Spleen (tissue), 11 donors: ENCODE data around the gene CIB4. TPM values are rescaled to one million over a fixed set of nuclear protein-coding genes. Genes with fewer than 3 reads are reported as not detected.

Experiments used
- DNase-seq: peaks from one replicate; pipeline ENCODE4 v3.0.0-alpha.2; 2020
- H3K27ac ChIP-seq, 8 donors: fragments of 200-600 bp; sonication (generic) in 7 of 8; 1 replicate in 4 of 8; 2 replicates in 4 of 8; pipeline versions ENCODE4 v1.5.0 to v1.8.0; 2016 to 2021; ENCODE audit warnings: inconsistent platforms in 4 of 8, mild to moderate bottlenecking in 4 of 8, moderate library complexity in 1 of 8
- H3K27me3 ChIP-seq, 7 donors: fragments of 200-600 bp; sonication (generic) in 6 of 7; replicated peaks in 1 of 7; 1 replicate in 4 of 7; 2 replicates in 3 of 7; pipeline versions ENCODE4 v1.5.0 to v1.8.0; 2016 to 2021; ENCODE audit warnings: inconsistent platforms in 3 of 7, mild to moderate bottlenecking in 1 of 7
- H3K36me3 ChIP-seq, 6 donors: fragments of 200-600 bp; sonication (generic) in 5 of 6; 1 replicate in 4 of 6; 2 replicates in 2 of 6; pipeline versions ENCODE4 v1.5.0 to v1.8.0; 2016 to 2021; ENCODE audit warnings: inconsistent platforms in 2 of 6
- H3K4me1 ChIP-seq, 6 donors: fragments of 200-600 bp; sonication (generic) in 5 of 6; 1 replicate in 3 of 6; 2 replicates in 3 of 6; pipeline versions ENCODE4 v1.5.0 to v1.8.0; 2016 to 2021; ENCODE audit warnings: inconsistent platforms in 3 of 6
- H3K4me3 ChIP-seq, 8 donors: fragments of 200-600 bp; sonication (generic) in 7 of 8; 1 replicate in 4 of 8; 2 replicates in 4 of 8; pipeline versions ENCODE4 v1.5.0 to v1.8.0; 2016 to 2021; ENCODE audit warnings: inconsistent platforms in 4 of 8, mild to moderate bottlenecking in 4 of 8, moderate library complexity in 2 of 8
- H3K9me3 ChIP-seq, 8 donors: fragments of 200-600 bp; sonication (generic) in 7 of 8; 1 replicate in 4 of 8; 2 replicates in 4 of 8; pipeline versions ENCODE4 v1.5.0 to v1.8.0; 2016 to 2021; ENCODE audit warnings: inconsistent platforms in 4 of 8
- CTCF ChIP-seq, 11 experiments: fragments of 200-600 bp in 7 of 11; fragments of 450-650 bp in 4 of 11; sonication (generic) in 4 of 11; IDR thresholded peaks in 8 of 11; conservative IDR thresholded peaks in 3 of 11; 1 replicate in 7 of 11; 2 replicates in 4 of 11; pipeline versions ENCODE4 v1.4.0 to v1.8.0; 2016 to 2021; ENCODE audit warnings: antibody characterized with exemption in 11 of 11, inconsistent platforms in 4 of 11, mild to moderate bottlenecking in 1 of 11
- POLR2A ChIP-seq, 3 donors: fragments of 450-650 bp; IDR thresholded peaks; one replicate each; pipeline ENCODE4 v1.5.1; 2017; ENCODE audit warnings: antibody characterized with exemption in 3 of 3, mild to moderate bottlenecking in 1 of 3
- POLR2AphosphoS5 ChIP-seq, 3 donors: sonication (generic); formaldehyde crosslinking; IDR thresholded peaks; one replicate each; pipeline ENCODE4 v1.5.1; 2017; ENCODE audit warnings: antibody characterized with exemption in 3 of 3
- WGBS, 5 donors: extraction: QIAGEN DNeasy Blood & Tissue Kit in 3 of 5; methylation state at CpG; one replicate each; pipeline versions ENCODE4 v1.1.5 to v1.1.7; 2013 to 2018; 5-methylcytosine and 5-hydroxymethylcytosine counted together
- intact Hi-C: fragments of 100-400 bp; cut with DNase I; formaldehyde crosslinking; loops from one replicate; pipeline ENCODE4 v1.15.0; 2023; ENCODE audit warnings: low total_unique reads
- polyA plus RNA-seq, 3 donors: library from polyadenylated mRNA; stranded (reverse); fragments of 200-250 nt; gene quantifications; one replicate each; pipeline ENCODE4 v1.2.1, GENCODE V29; 2013
- total RNA-seq, 7 donors: library from RNA; depleted of rRNA in 3 of 7; stranded (reverse); fragments of >200 nt in 3 of 7; fragmentation: NEBNext Ultra II Directional in 4 of 7; extraction: Animal tissue kit (Norgen Biotek cat#: 25700) in 4 of 7; gene quantifications; one replicate each; pipeline versions ENCODE4 v1.1.0 to v1.2.1, GENCODE V29; 2016 to 2021
- donor health status: healthy with polysubstance abuse.
- donor health status: DM: no; HTN: no; CAD: no; lungs with moderate emphysema.
- donor health status: DM: no; HTN: no; CAD: no.
- donor health status: Bipolar disorder and iron deficiency.
- donor health status: healthy.
- donor health status: DM: no; HTN: no; CAD: no.
- donor health status: DM: yes; HTN: yes; CAD: no.

The CIB4 gene
- total and polyA plus RNA-seq, 10 donors = not detected

- Histone ChIP-seq H3K36me3 (no peaks in the 10 kb centered on the region), H3K9me3 (no peaks in the 10 kb centered on the region), H3K4me1 (no peaks in the 10 kb centered on the region), H3K27me3 (peaks cover 3 to 67% (median 20%) of the 10 kb centered on the region in 7 donors), H3K27ac (no peak overlapping the region), H3K4me3 (no peak overlapping the region)
- DNase-seq = peak; percentile 46
- TF ChIP-seq POLR2AphosphoS5 (IDR thresholded peaks at IDR 0.05) (no peak), POLR2A (IDR thresholded peaks at IDR 0.05) (no peak), CTCF (IDR thresholded peaks at IDR 0.05 in 8 of 11, conservative IDR thresholded peaks at IDR 0.05 in 3 of 11) (no peak)
- WGBS, 5 donors = 85 to 93% (median 87%) methylated on average over 15 of the region's 15 CpGs
- intact Hi-C loops = no loop called here
These were observed 84.6 kb downstream of the CIB4 start for GRCh38 chr2:26556309-26557243.

GRCh38 chr2:26555246-26556133, 85.7 kb downstream of the CIB4 start:
- Histone ChIP-seq H3K4me1 (no peaks in the 10 kb centered on the region), H3K27me3 (peaks cover 3 to 67% (median 14%) of the 10 kb centered on the region in 7 donors), H3K4me3 (no peak overlapping the region), H3K27ac (no peak overlapping the region), H3K9me3 (no peaks in the 10 kb centered on the region), H3K36me3 (no peaks in the 10 kb centered on the region)
- DNase-seq = peak; percentile 38
- intact Hi-C loops = no loop called here
- WGBS, 5 donors = 73 to 81% (median 76%) methylated on average over 7 to 8 of the region's 8 CpGs
- TF ChIP-seq CTCF (IDR thresholded peaks at IDR 0.05 in 8 of 11, conservative IDR thresholded peaks at IDR 0.05 in 3 of 11) (peak in 1 of 11 experiments; percentile 8), POLR2AphosphoS5 (IDR thresholded peaks at IDR 0.05) (no peak)

- WGBS, 5 donors = 65 to 80% (median 69%) methylated on average over 8 to 9 of the region's 9 CpGs
- no peaks in the 10 kb centered on the region for H3K36me3 ChIP-seq
- intact Hi-C loops = no loop called here
- H3K27ac ChIP-seq = no peak overlapping the region
- peaks cover 0 to 47% (median 0%) of the 10 kb centered on the region in 7 donors for H3K27me3 ChIP-seq
- DNase-seq = peak; percentile 54
- no peaks in the 10 kb centered on the region for H3K9me3 ChIP-seq
- TF ChIP-seq CTCF (IDR thresholded peaks at IDR 0.05 in 8 of 11, conservative IDR thresholded peaks at IDR 0.05 in 3 of 11) (no peak), POLR2A (IDR thresholded peaks at IDR 0.05) (no peak), POLR2AphosphoS5 (IDR thresholded peaks at IDR 0.05) (no peak)
- H3K4me1 ChIP-seq = no peaks in the 10 kb centered on the region
- H3K4me3 ChIP-seq = no peak overlapping the region
These were observed 88.4 kb downstream of the CIB4 start for GRCh38 chr2:26552641-26553374.
